NCI-H446 (cell line): ENCODE measurements around the gene BTBD16.

Source experiments
- DNase-seq, 2 experiments: peaks; one replicate each; lab custom pipeline; 2025; lab: John Stamatoyannopoulos, UW

The BTBD16 gene

DNA sequence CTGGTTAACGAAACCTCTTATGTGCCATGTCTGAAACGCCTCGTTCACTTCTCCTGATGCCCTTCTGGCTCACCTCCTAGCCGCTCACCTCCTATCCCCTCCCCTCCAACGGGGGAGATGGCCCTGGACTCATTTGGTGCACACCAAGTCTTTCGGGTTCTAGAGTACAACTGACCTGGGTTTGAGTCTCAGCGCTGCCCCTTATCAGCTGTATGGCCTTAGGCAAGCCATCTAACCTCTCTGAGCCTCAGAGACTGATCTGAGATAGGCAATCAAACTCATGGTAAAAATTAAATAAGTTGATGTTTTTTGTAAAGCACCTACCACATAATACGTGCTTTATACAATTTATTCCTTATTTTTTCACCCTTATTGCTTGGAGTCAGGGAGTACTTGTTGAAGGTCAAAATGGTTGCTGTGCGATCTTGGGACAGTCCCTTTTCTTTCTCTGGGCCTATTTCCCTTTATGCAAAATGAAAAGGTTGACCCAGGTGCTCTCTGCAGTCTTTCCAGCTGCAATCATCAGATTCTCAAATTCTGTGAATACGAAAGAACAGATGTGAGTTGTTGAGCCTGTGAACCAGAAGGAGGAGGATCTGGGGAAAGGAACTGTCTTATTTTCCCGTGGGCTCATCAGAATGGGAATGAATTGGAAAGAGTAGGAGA lies 72.2 kb downstream of the BTBD16 start:
- DNase-seq: no peak

GRCh38 chr10:122343936-122344335 lies 72.8 kb downstream of the BTBD16 start:
- no peak for DNase-seq

DNA sequence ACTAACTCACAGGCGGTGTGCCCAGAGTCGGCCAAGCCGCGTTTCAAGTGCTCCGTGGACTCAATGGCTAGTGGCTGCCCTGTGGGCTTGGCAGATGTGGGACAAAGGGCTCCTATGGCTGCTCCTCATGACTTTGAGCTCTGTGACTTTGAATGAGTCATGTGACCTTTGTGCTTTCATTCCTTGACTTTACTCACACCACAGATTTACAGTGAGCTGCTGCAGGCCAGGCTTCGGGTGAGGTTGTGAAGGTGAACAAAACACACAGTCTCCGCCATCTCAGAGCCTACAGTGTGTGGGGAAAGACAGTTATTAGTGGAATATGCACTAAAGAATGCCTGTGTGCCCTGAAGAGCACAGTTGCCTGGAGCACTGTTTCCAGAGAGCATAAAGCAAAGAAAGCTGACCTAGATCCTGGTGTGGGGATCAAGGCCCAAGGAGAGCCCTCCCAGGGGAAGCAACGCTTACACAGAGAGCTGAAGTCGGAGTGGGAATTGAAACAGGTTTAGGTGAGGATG lies 73.7 kb downstream of the BTBD16 start:
- no peak for DNase-seq

- no peak for DNase-seq
Measured at GRCh38 chr10:122346326-122346950, 75.3 kb downstream of the BTBD16 start.

GRCh38 chr10:122347170-122347841 lies 76.2 kb downstream of the BTBD16 start:
- DNase-seq: no peak

- peak in 1 of 2 experiments; percentile 7 for DNase-seq
Measured at GRCh38 chr10:122348512-122348911, 77.4 kb downstream of the BTBD16 start.

GRCh38 chr10:122348935-122349361 lies 77.9 kb downstream of the BTBD16 start:
- DNase-seq: no peak

DNA sequence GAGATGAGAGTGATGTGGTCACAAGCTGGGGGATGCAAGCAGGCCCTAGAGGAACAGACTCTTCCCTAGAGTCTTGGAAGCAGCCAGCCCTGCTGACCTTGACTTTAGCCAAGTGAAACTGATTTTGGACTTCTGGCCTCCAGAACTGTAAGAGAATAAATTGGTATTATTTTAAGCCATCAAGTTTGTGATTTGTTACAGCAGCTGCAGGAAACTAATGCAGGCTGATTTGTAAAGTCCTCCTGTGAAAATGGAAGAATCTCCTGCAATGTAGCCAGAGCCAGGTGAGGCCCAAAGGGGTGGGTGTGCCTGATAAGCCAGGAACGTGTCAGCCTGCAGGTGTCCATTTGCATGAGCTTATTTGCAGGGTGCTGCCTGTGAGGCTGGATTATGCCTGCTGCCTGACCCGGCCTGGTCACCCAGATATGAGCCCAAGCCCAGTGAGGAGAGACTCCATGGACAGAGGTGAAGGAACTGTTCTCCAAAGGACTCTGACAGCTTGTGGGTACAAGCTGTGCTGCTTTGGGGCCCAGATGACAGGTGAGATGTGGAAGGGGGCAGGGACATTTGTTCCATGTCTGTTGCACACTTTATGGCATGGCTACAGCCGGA lies 78.8 kb downstream of the BTBD16 start:
- DNase-seq: no peak

GRCh38 chr10:122350893-122351292 lies 79.8 kb downstream of the BTBD16 start:
- no peak for DNase-seq

- no peak for DNase-seq
Measured at GRCh38 chr10:122352817-122353525, 81.9 kb downstream of the BTBD16 start.

- DNase-seq: no peak
Measured at GRCh38 chr10:122354383-122354782, 83.3 kb downstream of the BTBD16 start.

- DNase-seq: no peak
Measured at GRCh38 chr10:122357685-122358084, 86.6 kb downstream of the BTBD16 start.

DNA sequence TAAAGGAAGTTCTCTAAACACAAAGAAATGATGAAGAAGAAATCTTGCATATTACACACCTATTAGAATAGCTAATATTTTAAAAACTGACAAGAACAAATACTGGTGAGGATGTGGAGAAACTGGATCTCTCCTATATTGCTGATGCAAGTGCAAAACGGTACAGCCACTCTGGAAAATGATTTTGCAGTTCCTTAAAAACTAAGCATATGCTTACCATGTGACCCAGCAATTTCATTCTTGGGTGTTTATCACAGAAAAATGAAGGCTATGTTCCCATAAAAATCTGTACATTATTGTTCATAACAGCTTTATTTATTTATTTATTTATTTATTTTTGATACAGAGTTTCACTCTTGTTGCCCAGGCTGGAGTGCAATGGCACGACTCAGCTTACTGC lies 88.5 kb downstream of the BTBD16 start:
- DNase-seq: no peak

DNA sequence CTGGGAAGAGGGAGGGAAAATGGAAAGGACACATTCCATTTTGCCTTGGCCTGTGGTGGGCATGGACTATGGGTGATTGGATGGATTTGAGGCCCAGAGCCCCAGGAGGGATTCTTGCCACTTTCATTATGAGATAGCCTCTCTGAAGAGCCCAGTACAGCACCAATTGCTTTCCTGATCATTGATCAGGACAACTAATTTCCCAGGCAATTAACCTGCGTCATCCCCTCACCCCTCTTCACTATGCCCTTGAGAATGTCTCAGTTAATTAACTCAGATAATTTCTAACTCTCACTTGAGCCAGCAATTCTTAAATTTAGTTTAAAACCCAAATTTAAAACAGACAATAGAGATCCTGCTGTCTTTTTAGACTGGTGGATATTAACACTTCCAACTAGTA lies 90.0 kb downstream of the BTBD16 start:
- DNase-seq: no peak

GRCh38 chr10:122362031-122362592 lies 91.0 kb downstream of the BTBD16 start:
- DNase-seq: no peak

DNA sequence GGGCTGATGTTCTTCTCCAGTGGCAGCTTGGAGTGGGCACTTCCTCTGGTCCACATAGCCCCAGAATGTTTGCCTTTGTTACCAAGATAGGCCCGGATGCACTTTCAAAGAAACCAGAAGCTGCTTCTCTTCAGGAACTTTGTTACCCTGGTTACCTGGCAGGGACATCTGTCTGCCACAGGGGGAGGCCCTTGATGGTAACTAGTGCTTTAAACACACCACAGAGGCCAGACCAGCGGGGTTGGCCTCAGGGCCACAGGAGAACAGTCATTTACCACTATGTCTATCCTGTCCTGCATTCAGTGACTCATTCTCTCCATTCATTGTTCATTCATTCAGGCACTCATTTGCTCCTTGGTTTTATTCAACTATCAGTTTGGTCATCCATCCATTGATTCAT lies 91.5 kb downstream of the BTBD16 start:
- DNase-seq: no peak

- no peak for DNase-seq
Measured at GRCh38 chr10:122363311-122363710, 92.2 kb downstream of the BTBD16 start.

DNA sequence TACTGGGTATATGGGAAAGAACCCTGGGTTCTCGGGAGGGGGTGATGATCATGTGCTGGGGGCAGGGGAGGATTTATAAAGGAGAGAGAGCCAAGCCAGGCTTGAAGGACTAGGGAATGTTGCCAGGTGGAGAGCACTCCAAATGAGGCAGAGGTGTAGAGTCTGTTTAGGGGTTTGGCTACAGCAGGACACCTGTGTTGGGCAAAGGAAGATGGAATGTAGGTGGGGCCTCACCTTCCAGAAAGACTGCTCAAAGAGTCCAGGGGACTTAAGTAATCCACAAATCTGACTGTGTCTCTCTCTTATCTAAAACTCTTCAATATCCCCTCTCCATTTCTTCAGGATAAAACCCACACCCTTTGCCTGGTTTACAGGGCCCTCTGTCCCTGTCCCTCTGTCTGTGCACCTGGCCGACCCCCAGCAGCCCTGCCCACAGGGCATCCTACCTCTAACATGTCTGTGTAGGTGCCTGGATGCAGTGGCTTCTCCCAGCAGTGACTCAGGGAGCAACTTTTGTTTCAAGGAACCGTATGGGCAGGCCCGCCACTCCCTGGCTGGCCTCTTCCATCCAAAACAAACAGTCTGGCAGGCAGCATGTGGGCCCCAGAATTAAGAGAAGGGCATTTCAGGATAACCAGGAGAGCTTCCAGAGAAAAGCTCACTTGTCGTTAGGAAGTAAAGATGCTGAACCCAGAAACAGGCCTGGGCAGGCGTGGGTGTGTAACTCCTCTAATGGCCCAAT lies 92.8 kb downstream of the BTBD16 start:
- DNase-seq: peak in 1 of 2 experiments; percentile 34

DNA sequence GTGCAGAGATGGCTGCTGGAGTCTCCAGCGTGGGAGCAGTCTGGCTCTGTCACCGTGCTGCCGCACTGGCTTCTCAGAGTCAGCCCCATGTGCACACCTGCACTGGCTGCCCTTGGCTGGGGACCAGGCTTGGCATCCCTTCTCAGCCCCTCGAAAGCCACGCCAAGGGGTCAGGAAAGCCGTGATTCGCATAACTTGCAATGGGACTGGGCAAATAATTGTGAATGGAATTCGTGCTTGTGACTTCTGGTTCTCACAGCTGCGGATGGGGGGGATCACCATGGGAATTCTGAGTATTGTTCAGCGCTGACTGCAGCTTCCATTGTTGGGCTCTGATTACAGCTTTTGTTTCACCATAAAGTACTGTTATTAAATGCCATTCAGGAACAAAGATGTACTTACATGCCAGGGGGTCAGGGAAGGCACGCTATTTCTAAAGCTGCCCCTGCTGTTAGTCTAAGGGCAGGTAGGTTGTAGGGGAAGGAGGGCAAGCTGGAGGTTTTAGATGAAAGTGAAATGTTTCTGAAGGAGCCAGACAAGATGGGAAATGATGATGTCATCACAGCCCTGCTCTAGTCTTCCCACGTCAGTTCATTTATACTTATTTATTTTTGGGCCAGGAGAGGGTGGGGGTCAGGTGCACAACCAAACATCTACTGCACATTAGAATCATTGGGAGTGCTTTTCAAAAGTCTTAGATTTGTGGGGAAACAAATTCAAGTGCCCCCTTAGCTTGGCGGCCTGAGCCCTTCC lies 97.6 kb downstream of the BTBD16 start:
- no peak for DNase-seq

DNA sequence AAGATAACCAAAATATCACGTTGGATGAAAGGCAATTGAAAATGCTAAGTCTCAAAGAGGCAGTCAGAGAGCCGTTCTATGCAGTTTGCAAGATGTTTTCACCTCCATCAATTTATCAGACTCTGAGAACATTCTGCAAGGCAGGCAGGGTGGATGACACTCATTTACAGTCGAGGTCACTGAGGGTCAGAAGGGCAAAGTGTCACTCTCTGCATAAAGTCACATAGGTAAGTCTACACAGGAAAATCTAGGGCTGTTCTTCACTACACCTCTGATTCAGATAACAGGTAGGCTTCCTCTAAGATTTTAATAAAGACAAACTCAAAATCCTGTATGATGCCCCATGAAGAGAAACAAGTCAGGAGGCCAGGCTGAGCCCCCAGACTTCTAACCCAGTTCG lies 102.0 kb downstream of the BTBD16 start:
- no peak for DNase-seq
